GM19372 (cell line): ENCODE data around the gene BCAM.
"Not testable (repeated sequence)": the region's sequence is repeated elsewhere in the genome, so short reads cannot be mapped to it uniquely, and the experiment has no call there.

Experiments used
- ATAC-seq: cut with Tn5 transposase; IDR thresholded peaks from one replicate; pipeline ENCODE4 v1.9.1; 2021; ENCODE audit warnings: mild to moderate bottlenecking, low read depth, moderate library complexity; ENCODE audit not compliant: unreplicated experiment

BCAM gene

GRCh38 chr19:44808463-44809371 is at the start of gene BCAM:
Gene BCAM (plus strand): TSS chr19:44809103. CDS start chr19:44809125, 22 bp downstream.
- ATAC-seq = no peak

- no peak for ATAC-seq
Measured at GRCh38 chr19:44762038-44762437, 46.9 kb upstream of the BCAM start.

- ATAC-seq = no peak
Measured at GRCh38 chr19:44765033-44765948, 43.6 kb upstream of the BCAM start.

- no peak for ATAC-seq
Measured at GRCh38 chr19:44765949-44766335, 43.0 kb upstream of the BCAM start.

- ATAC-seq = no peak
Measured at GRCh38 chr19:44767295-44768180, 41.4 kb upstream of the BCAM start.

GRCh38 chr19:44770550-44771257 is 38.2 kb upstream of the BCAM start:
- ATAC-seq = peak; percentile 98

- ATAC-seq = not testable (repeated sequence)
Measured at GRCh38 chr19:44772144-44772543, 36.8 kb upstream of the BCAM start.

GRCh38 chr19:44772959-44773358 is 35.9 kb upstream of the BCAM start:
- ATAC-seq = no peak

- no peak for ATAC-seq
Measured at GRCh38 chr19:44775676-44776240, 33.1 kb upstream of the BCAM start.

GRCh38 chr19:44776402-44777096 is 32.4 kb upstream of the BCAM start:
- no peak for ATAC-seq

GRCh38 chr19:44777715-44778347 is 31.1 kb upstream of the BCAM start, which contains the start of gene CBLC:
Gene CBLC (plus strand): TSS chr19:44777890. CDS start chr19:44777932, 42 bp downstream.
- no peak for ATAC-seq

- no peak for ATAC-seq
Measured at GRCh38 chr19:44779150-44779549, 29.8 kb upstream of the BCAM start.

GRCh38 chr19:44781694-44782093 is 27.2 kb upstream of the BCAM start:
- not testable (repeated sequence) for ATAC-seq

GRCh38 chr19:44782729-44783128 is 26.2 kb upstream of the BCAM start:
- ATAC-seq = no peak

- ATAC-seq = no peak
Measured at GRCh38 chr19:44783545-44783944, 25.4 kb upstream of the BCAM start.

GRCh38 chr19:44785271-44785670 is 23.6 kb upstream of the BCAM start:
- no peak for ATAC-seq

GRCh38 chr19:44785993-44786392 is 22.9 kb upstream of the BCAM start:
- no peak for ATAC-seq

GRCh38 chr19:44788971-44789370 is 19.9 kb upstream of the BCAM start:
- ATAC-seq = no peak
